ENCODE results near the gene TPSAB1. TPM values are rescaled to one million over a fixed set of nuclear protein-coding genes. Genes with fewer than 3 reads are reported as not detected.

The TPSAB1 gene
- total RNA-seq, 1 donor from 2014 or later = not detected

DNA sequence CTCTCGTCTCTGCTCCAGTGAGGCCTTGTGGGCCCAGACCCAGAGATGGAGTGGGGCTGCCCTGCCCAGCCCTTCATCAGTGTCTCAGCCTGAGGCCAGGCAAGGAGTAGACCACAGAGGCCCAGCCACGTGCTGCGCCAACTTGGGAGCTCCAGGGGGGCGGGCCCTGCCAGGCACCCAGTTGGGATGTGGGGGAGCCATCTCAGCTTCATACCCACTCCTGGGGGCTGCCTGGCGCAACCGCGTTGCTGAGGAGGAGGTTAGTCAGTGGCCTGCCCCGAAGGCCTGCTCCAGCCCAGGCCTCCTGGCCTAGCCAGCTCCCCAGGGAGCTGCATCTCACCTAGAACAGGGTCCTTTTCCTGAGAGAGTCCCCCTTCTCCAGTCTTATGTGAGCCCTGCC, 27.3 kb upstream of the TPSAB1 start:
- Mint-ChIP-seq H3K4me1 (ENCODE audit: low read depth, unreplicated experiment) (no peaks in the 10 kb centered on the region), H3K27ac (ENCODE audit: unreplicated experiment) (no peak overlapping the region), H3K9me3 (ENCODE audit: unreplicated experiment) (no peaks in the 10 kb centered on the region), H3K36me3 (ENCODE audit: low read depth, unreplicated experiment) (peaks cover 5% of the 10 kb centered on the region), H3K27me3 (ENCODE audit: low read depth, unreplicated experiment) (peaks cover 3% of the 10 kb centered on the region), H3K4me3 (ENCODE audit: unreplicated experiment) (no peak overlapping the region)
- H3K27me3 ChIP-seq (ENCODE audit: insufficient read depth, low read length) = no peaks in the 10 kb centered on the region
- no peak overlapping the region for H3K27ac ChIP-seq (ENCODE audit: low read depth, low read length)
- no peak overlapping the region for H3K4me3 ChIP-seq (ENCODE audit: insufficient read depth, low read depth, low read length)
- no peaks in the 10 kb centered on the region for H3K36me3 ChIP-seq (ENCODE audit: insufficient read depth, low read length)
- no peak overlapping the region for H2AFZ ChIP-seq (ENCODE audit: low read depth, low read length)
- FAIRE-seq (no peak), DNase-seq (ENCODE audit: low read depth) (no peak)
- H3K4me1 ChIP-seq (ENCODE audit: insufficient read depth, low read length) = no peaks in the 10 kb centered on the region
- TF ChIP-seq EZH2 (IDR thresholded peaks at IDR 0.05; ENCODE audit: insufficient read depth, low read length) = no peak
- TF ChIP-seq, protein P1, sequence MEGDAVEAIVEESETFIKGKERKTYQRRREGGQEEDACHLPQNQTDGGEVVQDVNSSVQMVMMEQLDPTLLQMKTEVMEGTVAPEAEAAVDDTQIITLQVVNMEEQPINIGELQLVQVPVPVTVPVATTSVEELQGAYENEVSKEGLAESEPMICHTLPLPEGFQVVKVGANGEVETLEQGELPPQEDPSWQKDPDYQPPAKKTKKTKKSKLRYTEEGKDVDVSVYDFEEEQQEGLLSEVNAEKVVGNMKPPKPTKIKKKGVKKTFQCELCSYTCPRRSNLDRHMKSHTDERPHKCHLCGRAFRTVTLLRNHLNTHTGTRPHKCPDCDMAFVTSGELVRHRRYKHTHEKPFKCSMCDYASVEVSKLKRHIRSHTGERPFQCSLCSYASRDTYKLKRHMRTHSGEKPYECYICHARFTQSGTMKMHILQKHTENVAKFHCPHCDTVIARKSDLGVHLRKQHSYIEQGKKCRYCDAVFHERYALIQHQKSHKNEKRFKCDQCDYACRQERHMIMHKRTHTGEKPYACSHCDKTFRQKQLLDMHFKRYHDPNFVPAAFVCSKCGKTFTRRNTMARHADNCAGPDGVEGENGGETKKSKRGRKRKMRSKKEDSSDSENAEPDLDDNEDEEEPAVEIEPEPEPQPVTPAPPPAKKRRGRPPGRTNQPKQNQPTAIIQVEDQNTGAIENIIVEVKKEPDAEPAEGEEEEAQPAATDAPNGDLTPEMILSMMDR (IDR thresholded peaks at IDR 0.05; ENCODE audit: insufficient read depth, low read depth, low read length) = no peak
- no peaks in the 10 kb centered on the region for H3K9me3 ChIP-seq (ENCODE audit: insufficient read depth, low read depth, low read length)
- no peak overlapping the region for H3K9ac ChIP-seq (ENCODE audit: low read length)
- no peaks in the 10 kb centered on the region for H3K79me2 ChIP-seq (ENCODE audit: insufficient read depth, low read length)
- no peak overlapping the region for H3K4me2 ChIP-seq (ENCODE audit: low read length)
- H4K20me1 ChIP-seq (ENCODE audit: insufficient read depth, low read length) = no peaks in the 10 kb centered on the region

DNA sequence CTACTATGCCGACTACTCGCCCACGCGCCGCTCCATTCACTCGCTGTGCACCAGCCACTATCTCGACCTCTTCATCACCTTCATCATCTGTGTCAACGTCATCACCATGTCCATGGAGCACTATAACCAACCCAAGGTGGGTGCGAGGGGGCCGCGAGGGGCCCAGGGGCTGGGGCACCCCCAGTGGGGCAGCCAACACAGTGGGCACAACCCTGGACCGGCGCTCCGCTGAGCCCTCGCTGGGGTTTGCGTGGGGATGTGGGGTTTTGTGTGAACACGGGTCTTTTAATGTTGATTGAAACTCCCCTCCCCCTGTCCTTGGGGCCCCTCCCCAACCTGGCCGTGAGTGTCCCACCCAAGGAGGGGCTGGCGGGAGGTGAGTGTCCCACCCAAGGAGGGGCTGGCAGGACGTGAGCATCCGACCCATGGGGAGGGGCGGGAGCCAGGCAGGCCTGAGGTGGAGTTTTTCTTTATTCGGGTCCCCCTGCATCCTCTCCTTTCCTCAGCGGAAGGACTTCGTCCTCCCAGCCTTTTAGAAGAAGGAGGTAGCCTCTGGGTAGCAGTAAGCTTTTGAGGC, 26.6 kb upstream of the TPSAB1 start:
- Mint-ChIP-seq H3K36me3 (ENCODE audit: low read depth, unreplicated experiment) (peaks cover 3% of the 10 kb centered on the region), H3K9me3 (ENCODE audit: unreplicated experiment) (no peaks in the 10 kb centered on the region), H3K4me3 (ENCODE audit: unreplicated experiment) (no peak overlapping the region), H3K4me1 (ENCODE audit: low read depth, unreplicated experiment) (no peaks in the 10 kb centered on the region), H3K27me3 (ENCODE audit: low read depth, unreplicated experiment) (peaks cover 2% of the 10 kb centered on the region), H3K27ac (ENCODE audit: unreplicated experiment) (no peak overlapping the region)
- Histone ChIP-seq H2AFZ (ENCODE audit: low read depth, low read length) (no peak overlapping the region), H3K4me3 (ENCODE audit: insufficient read depth, low read depth, low read length) (no peak overlapping the region), H3K9me3 (ENCODE audit: insufficient read depth, low read depth, low read length) (no peaks in the 10 kb centered on the region), H4K20me1 (ENCODE audit: insufficient read depth, low read length) (no peaks in the 10 kb centered on the region), H3K36me3 (ENCODE audit: insufficient read depth, low read length) (no peaks in the 10 kb centered on the region), H3K27me3 (ENCODE audit: insufficient read depth, low read length) (no peaks in the 10 kb centered on the region), H3K4me1 (ENCODE audit: insufficient read depth, low read length) (no peaks in the 10 kb centered on the region), H3K27ac (ENCODE audit: low read depth, low read length) (no peak overlapping the region), H3K9ac (ENCODE audit: low read length) (no peak overlapping the region), H3K79me2 (ENCODE audit: insufficient read depth, low read length) (no peaks in the 10 kb centered on the region), H3K4me2 (ENCODE audit: low read length) (no peak overlapping the region)
- no peak for FAIRE-seq
- no peak for TF ChIP-seq EZH2 (IDR thresholded peaks at IDR 0.05; ENCODE audit: insufficient read depth, low read length)
- TF ChIP-seq, protein P1 (IDR thresholded peaks at IDR 0.05; ENCODE audit: insufficient read depth, low read depth, low read length) = no peak
- DNase-seq (ENCODE audit: low read depth) = no peak

DNA sequence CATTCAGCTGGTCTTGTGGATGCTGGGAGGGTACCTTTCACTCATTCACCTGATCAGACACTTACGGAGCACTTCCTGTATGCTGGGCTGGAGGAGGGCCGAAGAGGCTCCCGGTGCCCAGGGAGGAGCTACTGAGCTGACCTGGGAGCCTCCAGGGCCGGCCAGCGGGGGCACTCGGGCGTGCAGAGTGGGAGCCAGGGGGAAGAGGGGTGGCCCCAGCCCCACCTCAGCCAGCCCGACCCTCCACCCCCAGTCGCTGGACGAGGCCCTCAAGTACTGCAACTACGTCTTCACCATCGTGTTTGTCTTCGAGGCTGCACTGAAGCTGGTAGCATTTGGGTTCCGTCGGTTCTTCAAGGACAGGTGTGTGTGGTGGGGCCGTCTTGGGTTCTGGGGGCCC, 25.8 kb upstream of the TPSAB1 start:
- Mint-ChIP-seq H3K4me3 (ENCODE audit: unreplicated experiment) (no peak overlapping the region), H3K36me3 (ENCODE audit: low read depth, unreplicated experiment) (peaks cover 2% of the 10 kb centered on the region), H3K27me3 (ENCODE audit: low read depth, unreplicated experiment) (peaks cover 2% of the 10 kb centered on the region), H3K4me1 (ENCODE audit: low read depth, unreplicated experiment) (no peaks in the 10 kb centered on the region), H3K9me3 (ENCODE audit: unreplicated experiment) (no peaks in the 10 kb centered on the region), H3K27ac (ENCODE audit: unreplicated experiment) (no peak overlapping the region)
- no peak overlapping the region for H3K4me2 ChIP-seq (ENCODE audit: low read length)
- H3K9me3 ChIP-seq (ENCODE audit: insufficient read depth, low read depth, low read length) = no peaks in the 10 kb centered on the region
- H2AFZ ChIP-seq (ENCODE audit: low read depth, low read length) = no peak overlapping the region
- H3K4me1 ChIP-seq (ENCODE audit: insufficient read depth, low read length) = no peaks in the 10 kb centered on the region
- no peak overlapping the region for H3K27ac ChIP-seq (ENCODE audit: low read depth, low read length)
- no peak overlapping the region for H3K4me3 ChIP-seq (ENCODE audit: insufficient read depth, low read depth, low read length)
- H3K27me3 ChIP-seq (ENCODE audit: insufficient read depth, low read length) = no peaks in the 10 kb centered on the region
- no peaks in the 10 kb centered on the region for H3K36me3 ChIP-seq (ENCODE audit: insufficient read depth, low read length)
- no peak overlapping the region for H3K9ac ChIP-seq (ENCODE audit: low read length)
- no peak for DNase-seq (ENCODE audit: low read depth)
- no peaks in the 10 kb centered on the region for H4K20me1 ChIP-seq (ENCODE audit: insufficient read depth, low read length)
- no peak for FAIRE-seq
- no peak for TF ChIP-seq EZH2 (IDR thresholded peaks at IDR 0.05; ENCODE audit: insufficient read depth, low read length)
- TF ChIP-seq, protein P1 (IDR thresholded peaks at IDR 0.05; ENCODE audit: insufficient read depth, low read depth, low read length) = no peak
- no peaks in the 10 kb centered on the region for H3K79me2 ChIP-seq (ENCODE audit: insufficient read depth, low read length)
